Stimulated activated CD4-positive, alpha-beta T cell treated with anti-CD3 and anti-CD28 coated beads, Interleukin-1b, Interleukin-23, amount 100 ng/mL, for 1 hour (primary cell): Measurements from ENCODE around the gene MBOAT7.
A peak's percentile ranks its signal among the peaks of the same experiment; 100 is the strongest.

Experiments
- DNase-seq, 2 donors: peaks; one replicate each; pipeline ENCODE4 v3.0.0-alpha.2; 2020; ENCODE audit warnings: low read depth in 2 of 2

The MBOAT7 gene

GRCh38 chr19:54164369-54165068 is 24.9 kb downstream of the MBOAT7 start:
- DNase-seq: peak in 1 of 2 donors; percentile 14

GRCh38 chr19:54162884-54163283 is 26.5 kb downstream of the MBOAT7 start:
- DNase-seq: no peak

GRCh38 chr19:54162241-54162805 is 27.1 kb downstream of the MBOAT7 start:
- peak; percentile 55 to 74 for DNase-seq

- no peak for DNase-seq
These were observed 28.5 kb downstream of the MBOAT7 start for GRCh38 chr19:54160854-54161253.

- DNase-seq: no peak
These were observed 29.1 kb downstream of the MBOAT7 start for GRCh38 chr19:54160182-54160811.

GRCh38 chr19:54159352-54160181 is 29.8 kb downstream of the MBOAT7 start, which contains the start of gene LENG1:
Gene LENG1 (minus strand): TSS chr19:54159721. CDS start chr19:54159695, 26 bp downstream.
- DNase-seq: peak; percentile 85 to 98

GRCh38 chr19:54158812-54159351 is 30.5 kb downstream of the MBOAT7 start:
- no peak for DNase-seq

- DNase-seq: no peak
These were observed 32.4 kb downstream of the MBOAT7 start for GRCh38 chr19:54156953-54157352.

- DNase-seq: no peak
These were observed 32.9 kb downstream of the MBOAT7 start for GRCh38 chr19:54156490-54156889.

GRCh38 chr19:54155694-54156093 is 33.7 kb downstream of the MBOAT7 start:
- DNase-seq: no peak

GRCh38 chr19:54154603-54155345 is 34.6 kb downstream of the MBOAT7 start:
- DNase-seq: no peak

- no peak for DNase-seq
These were observed 35.6 kb downstream of the MBOAT7 start for GRCh38 chr19:54153731-54154326.

- DNase-seq: no peak
These were observed 36.4 kb downstream of the MBOAT7 start for GRCh38 chr19:54152878-54153524.

GRCh38 chr19:54152267-54152666 is 37.1 kb downstream of the MBOAT7 start:
- DNase-seq: no peak

GRCh38 chr19:54151362-54152035 is 37.9 kb downstream of the MBOAT7 start:
- no peak for DNase-seq

GRCh38 chr19:54149021-54149812 is 40.2 kb downstream of the MBOAT7 start:
- no peak for DNase-seq

- no peak for DNase-seq
These were observed 41.2 kb downstream of the MBOAT7 start for GRCh38 chr19:54148158-54148557.

GRCh38 chr19:54147676-54148075 is 41.7 kb downstream of the MBOAT7 start:
- DNase-seq: no peak
